OCI-LY7 (cell line): Measurements from ENCODE around the gene CCDC57. TPM values are rescaled to one million over a fixed set of nuclear protein-coding genes. Genes with fewer than 3 reads are reported as not detected.

Experiments
- BruUV-seq: library from RNA; stranded (reverse); fragments of 400-500 nt; replicated peaks from 2 replicates; lab custom pipeline; 2021; lab: Mats Ljungman, UMichigan
- CTCF ChIA-PET: fragments of 300-600 bp; sonication (Branson Sonifier 250); formaldehyde crosslinking; loops from one replicate; lab custom pipeline; 2022; ENCODE audit warnings: antibody characterized with exemption; ENCODE audit not compliant: unreplicated experiment; lab: Charles Lee
- POLR2A ChIA-PET: fragments of 300-600 bp; sonication (Branson Sonifier 250); formaldehyde crosslinking; loops from one replicate; lab custom pipeline; 2022; ENCODE audit warnings: antibody characterized with exemption; lab: Charles Lee
- DNase-seq: peaks from one replicate; pipeline ENCODE4 v3.0.0-alpha.2; 2015; ENCODE audit warnings: low spot score
- H2AFZ ChIP-seq: fragments of 200-600 bp; sonication (generic), shearing (Covaris generic); 2 replicates; pipeline ENCODE4 v1.6.1; 2014; ENCODE audit warnings: mild to moderate bottlenecking, antibody characterized with exemption, low read length, moderate library complexity
- H3K27ac ChIP-seq: fragments of 200-600 bp; sonication (generic); 2 replicates; pipeline ENCODE4 v1.5.1; 2014; ENCODE audit warnings: mixed run types, low read depth, mild to moderate bottlenecking, moderate library complexity, low read length, inconsistent platforms; ENCODE audit not compliant: poor library complexity, severe bottlenecking
- H3K36me3 ChIP-seq: fragments of 200-600 bp; sonication (generic); 2 replicates; pipeline ENCODE4 v1.6.1; 2014; ENCODE audit warnings: mild to moderate bottlenecking, antibody characterized with exemption, low read length, moderate library complexity, mixed read lengths; ENCODE audit not compliant: insufficient read depth
- H3K4me1 ChIP-seq: fragments of 200-600 bp; sonication (generic); 2 replicates; pipeline ENCODE4 v1.5.1; 2014; ENCODE audit warnings: mild to moderate bottlenecking, low read length; ENCODE audit not compliant: insufficient read depth, poor library complexity, severe bottlenecking
- H3K4me2 ChIP-seq: fragments of 200-600 bp; sonication (generic); 2 replicates; pipeline ENCODE4 v1.6.1; 2014; ENCODE audit warnings: mild to moderate bottlenecking, low read length
- H3K4me3 ChIP-seq: fragments of 200-600 bp; sonication (generic); 2 replicates; pipeline ENCODE4 v1.5.1; 2014; ENCODE audit warnings: mild to moderate bottlenecking, low read depth, low read length; ENCODE audit not compliant: poor library complexity, severe bottlenecking
- H3K79me2 ChIP-seq: fragments of 200-600 bp; sonication (generic); 2 replicates; pipeline ENCODE4 v1.6.1; 2016; ENCODE audit warnings: low read depth, mild to moderate bottlenecking, low read length, moderate library complexity, mixed read lengths; ENCODE audit not compliant: insufficient read depth
- H3K9me2 ChIP-seq: fragments of 200-600 bp; sonication (generic); 2 replicates; pipeline ENCODE4 v1.6.1; 2016; ENCODE audit warnings: mild to moderate bottlenecking, low read length, mixed read lengths; ENCODE audit not compliant: insufficient read depth
- H3K9me3 ChIP-seq: fragments of 200-600 bp; sonication (generic); 2 replicates; pipeline ENCODE4 v1.6.1; 2014; ENCODE audit warnings: mild to moderate bottlenecking, mixed run types, low read length, mixed read lengths
- H4K20me1 ChIP-seq: fragments of 200-600 bp; sonication (generic); 2 replicates; pipeline ENCODE4 v1.6.1; 2014; ENCODE audit warnings: mild to moderate bottlenecking, antibody characterized with exemption, low read length, moderate library complexity, mixed read lengths; ENCODE audit not compliant: insufficient read depth
- EZH2phosphoT487 ChIP-seq: fragments of 200-600 bp; sonication (generic); IDR thresholded peaks from 2 replicates; pipeline ENCODE4 v1.6.1; 2018; ENCODE audit warnings: low read depth, borderline replicate concordance, mild to moderate bottlenecking, mixed run types, antibody characterized with exemption, low read length, moderate library complexity, mixed read lengths
- intact Hi-C: fragments of 100-400 bp; cut with micrococcal nuclease; formaldehyde crosslinking; loops from one replicate; pipeline ENCODE4 v1.10.0; 2022; ENCODE audit not compliant: unreplicated experiment
- total RNA-seq, 2 experiments: library from RNA; depleted of rRNA in 1 of 2; stranded (reverse); fragments of >200 nt in 1 of 2; shearing (Covaris generic) in 1 of 2; gene quantifications; 2 replicates each; pipeline ENCODE4 v1.2.3, GENCODE V29; 2014 to 2022
- TF ChIP-seq, protein P1 (sequence below): fragments of 200-600 bp; sonication (generic); conservative IDR thresholded peaks from 2 replicates; pipeline ENCODE4 v1.5.1; 2014; ENCODE audit warnings: mild to moderate bottlenecking, antibody characterized with exemption, low read length, moderate library complexity, mixed read lengths

The CCDC57 gene
- total RNA-seq, 2 experiments from 2014 or later, result 34.5 to 58.7 TPM

DNA sequence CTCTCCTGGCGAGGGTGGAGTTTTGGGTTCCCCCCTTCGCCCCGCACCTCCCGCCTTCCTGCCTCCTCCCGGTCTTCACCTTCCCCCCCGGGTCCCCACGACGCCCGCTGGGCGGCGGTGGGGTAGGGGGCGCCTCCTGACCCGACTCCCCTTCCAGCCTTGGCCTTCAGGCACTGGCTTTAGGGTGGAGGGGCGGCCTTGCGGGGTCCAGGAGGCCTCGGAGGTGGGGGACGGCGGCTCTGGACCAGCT, 18.6 kb upstream of the CCDC57 start:
- ChIA-PET POLR2A (no interaction called here), CTCF (no interaction called here)
- Histone ChIP-seq H3K36me3 (no peaks in the 10 kb centered on the region), H3K27ac (no peak overlapping the region), H3K79me2 (no peaks in the 10 kb centered on the region), H3K9me3 (no peaks in the 10 kb centered on the region), H3K9me2 (no peaks in the 10 kb centered on the region), H2AFZ (no peak overlapping the region), H3K4me3 (peak overlapping the region; percentile 10), H3K4me1 (peaks cover 43% of the 10 kb centered on the region), H4K20me1 (peaks cover 8% of the 10 kb centered on the region; the same call in 1 of the 2 replicates), H3K4me2 (peak overlapping the region; percentile 36; the same call in 1 of the 2 replicates)
- BruUV-seq, result no TSS peak
- intact Hi-C loops, result loop anchor here (5.0 kb wide), 1 partner anchor 186 kb away; the partner anchor contains the start of genes HEXD and OGFOD3
- no peak for TF ChIP-seq EZH2phosphoT487
- TF ChIP-seq, protein P1, sequence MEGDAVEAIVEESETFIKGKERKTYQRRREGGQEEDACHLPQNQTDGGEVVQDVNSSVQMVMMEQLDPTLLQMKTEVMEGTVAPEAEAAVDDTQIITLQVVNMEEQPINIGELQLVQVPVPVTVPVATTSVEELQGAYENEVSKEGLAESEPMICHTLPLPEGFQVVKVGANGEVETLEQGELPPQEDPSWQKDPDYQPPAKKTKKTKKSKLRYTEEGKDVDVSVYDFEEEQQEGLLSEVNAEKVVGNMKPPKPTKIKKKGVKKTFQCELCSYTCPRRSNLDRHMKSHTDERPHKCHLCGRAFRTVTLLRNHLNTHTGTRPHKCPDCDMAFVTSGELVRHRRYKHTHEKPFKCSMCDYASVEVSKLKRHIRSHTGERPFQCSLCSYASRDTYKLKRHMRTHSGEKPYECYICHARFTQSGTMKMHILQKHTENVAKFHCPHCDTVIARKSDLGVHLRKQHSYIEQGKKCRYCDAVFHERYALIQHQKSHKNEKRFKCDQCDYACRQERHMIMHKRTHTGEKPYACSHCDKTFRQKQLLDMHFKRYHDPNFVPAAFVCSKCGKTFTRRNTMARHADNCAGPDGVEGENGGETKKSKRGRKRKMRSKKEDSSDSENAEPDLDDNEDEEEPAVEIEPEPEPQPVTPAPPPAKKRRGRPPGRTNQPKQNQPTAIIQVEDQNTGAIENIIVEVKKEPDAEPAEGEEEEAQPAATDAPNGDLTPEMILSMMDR, result 0 out of 2 replicates have a peak, but pooled peaks have one; percentile 13
- DNase-seq, result no peak

DNA sequence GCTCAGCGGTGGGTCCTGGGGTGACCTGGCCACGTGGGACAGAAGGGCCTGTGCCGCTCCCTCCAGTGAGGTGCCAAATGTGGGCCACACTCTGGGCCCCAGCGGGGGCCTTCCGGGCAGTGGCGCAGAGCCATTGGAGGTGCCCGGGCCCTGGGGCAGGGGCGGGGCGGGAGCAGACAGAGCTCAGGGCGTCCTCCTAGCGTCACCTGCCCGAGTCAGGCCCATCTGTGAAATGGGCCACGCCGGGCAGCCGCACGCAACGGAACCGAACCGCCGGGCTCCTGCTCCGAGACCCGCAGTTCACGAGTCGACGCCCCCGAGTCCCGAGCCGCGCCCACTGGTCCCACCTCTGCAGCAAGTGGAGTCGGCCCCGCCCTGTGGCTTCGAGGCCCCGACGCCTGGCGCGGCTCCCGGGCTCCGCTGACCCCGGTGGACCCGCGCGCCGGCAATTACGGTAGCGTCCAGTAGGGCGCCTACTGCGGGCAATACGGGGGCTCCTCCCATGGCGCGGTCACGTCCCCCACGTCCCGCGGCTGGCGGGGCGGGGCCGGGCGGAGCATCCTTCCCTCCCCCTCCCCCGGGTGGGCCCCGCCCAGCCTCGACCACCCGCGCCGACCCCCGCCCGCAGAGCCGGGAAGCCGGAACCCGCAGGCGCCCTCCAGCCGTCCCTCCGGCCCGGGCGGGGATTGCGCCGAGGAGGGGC, 18.1 kb upstream of the CCDC57 start:
- peaks cover 43% of the 10 kb centered on the region for H3K4me1 ChIP-seq

More for the DNA sequence above, 18.1 kb upstream of the CCDC57 start:
- no peaks in the 10 kb centered on the region for H3K79me2 ChIP-seq
- no peaks in the 10 kb centered on the region for H3K9me2 ChIP-seq
- CTCF ChIA-PET, result no interaction called here
- H3K4me2 ChIP-seq, result peak overlapping the region; percentile 36; the same call in 1 of the 2 replicates
- H3K36me3 ChIP-seq, result no peaks in the 10 kb centered on the region
- intact Hi-C loops, result loop anchor here (5.0 kb wide), 1 partner anchor 187 kb away; the partner anchor contains the start of genes HEXD and OGFOD3
- H4K20me1 ChIP-seq, result peaks cover 5% of the 10 kb centered on the region; the same call in 1 of the 2 replicates
- DNase-seq, result no peak
- POLR2A ChIA-PET, result no interaction called here
- no peak overlapping the region for H2AFZ ChIP-seq
- H3K9me3 ChIP-seq, result no peaks in the 10 kb centered on the region
- no peak overlapping the region for H3K27ac ChIP-seq
- H3K4me3 ChIP-seq, result peak overlapping the region; percentile 10
- no TSS peak for BruUV-seq
- TF ChIP-seq, protein P1, result peak; percentile 37; the same call in 1 of the 2 replicates
- TF ChIP-seq EZH2phosphoT487, result no peak
